Panc1 (cell line): Measurements from ENCODE around the gene HS3ST3A1. TPM values are rescaled to one million over a fixed set of nuclear protein-coding genes. Genes with fewer than 3 reads are reported as not detected.

ENCODE experiments used
- ATAC-seq: fragments of 200-7000 bp; cut with Tn5 transposase; 2 replicates; pipeline ENCODE4 v1.9.1; 2020; ENCODE audit warnings: mild to moderate bottlenecking, moderate library complexity
- BruUV-seq: library from RNA; stranded (reverse); fragments of 400-500 nt; replicated peaks from 2 replicates; lab custom pipeline; 2021; lab: Mats Ljungman, UMichigan
- CTCF ChIA-PET: fragments of 300-600 bp; sonication (Branson Sonifier 250); formaldehyde crosslinking; loops from one replicate; lab custom pipeline; 2022; ENCODE audit warnings: antibody characterized with exemption; lab: Charles Lee
- POLR2A ChIA-PET: fragments of 300-600 bp; sonication (Branson Sonifier 250); formaldehyde crosslinking; loops from one replicate; lab custom pipeline; 2022; ENCODE audit warnings: antibody characterized with exemption; lab: Charles Lee
- DNase-seq: peaks from one replicate; pipeline ENCODE4 v3.0.0-alpha.2; 2010; ENCODE audit warnings: low read depth, low spot score
- H3K27ac ChIP-seq: 2 replicates; pipeline ENCODE4 v1.5.1; 2011; ENCODE audit warnings: mild to moderate bottlenecking, low read length, inconsistent platforms
- H3K27me3 ChIP-seq: fragments of 200-500 bp; sonication (Bioruptor generic); 2 replicates; pipeline ENCODE4 v1.6.0; 2014; ENCODE audit warnings: low read length, inconsistent platforms; ENCODE audit not compliant: control insufficient read depth, insufficient read depth
- H3K36me3 ChIP-seq: fragments of 200-500 bp; sonication (Bioruptor generic); 2 replicates; pipeline ENCODE4 v1.5.1; 2014; ENCODE audit warnings: inconsistent platforms, mild to moderate bottlenecking, low read length, moderate library complexity; ENCODE audit not compliant: control insufficient read depth, insufficient read depth
- H3K4me1 ChIP-seq: 2 replicates; pipeline ENCODE4 v1.5.1; 2011; ENCODE audit warnings: inconsistent platforms, mild to moderate bottlenecking, low read length, moderate library complexity; ENCODE audit not compliant: control insufficient read depth, insufficient read depth
- H3K4me3 ChIP-seq, 2 experiments: 2 replicates each; pipeline ENCODE4 v1.5.1; 2011 to 2012; ENCODE audit warnings: low read depth in 2 of 2, low read length in 2 of 2, mild to moderate bottlenecking in 2 of 2, inconsistent platforms in 1 of 2, moderate library complexity in 1 of 2
- H3K9me3 ChIP-seq: fragments of 200-500 bp; sonication (Bioruptor generic); 2 replicates; pipeline ENCODE4 v1.5.1; 2014; ENCODE audit warnings: low read depth, mild to moderate bottlenecking, inconsistent platforms, low read length, moderate library complexity; ENCODE audit not compliant: control insufficient read depth, insufficient read depth
- CTCF ChIP-seq: fragments of 450-650 bp; IDR thresholded peaks from 2 replicates; pipeline ENCODE4 v1.5.1; 2017; ENCODE audit warnings: mild to moderate bottlenecking
- POLR2AphosphoS5 ChIP-seq: IDR thresholded peaks from 2 replicates; pipeline ENCODE4 v1.6.1; 2012; ENCODE audit warnings: mild to moderate bottlenecking, low read depth, low read length, moderate library complexity
- REST ChIP-seq, 2 experiments: IDR thresholded peaks; 2 replicates each; pipeline ENCODE4 v1.6.1; 2011 to 2012; ENCODE audit warnings: low read depth in 2 of 2, control low read depth in 1 of 2, low read length in 1 of 2, mild to moderate bottlenecking in 1 of 2, moderate library complexity in 1 of 2; ENCODE audit not compliant: insufficient read depth in 1 of 2
- SIN3A ChIP-seq: IDR thresholded peaks from 2 replicates; pipeline ENCODE4 v1.6.1; 2012; ENCODE audit warnings: low read depth, mild to moderate bottlenecking, low read length, moderate library complexity, borderline replicate concordance; ENCODE audit not compliant: insufficient read depth
- TCF7L2 ChIP-seq: IDR thresholded peaks from 2 replicates; pipeline ENCODE4 v1.6.1; 2011; ENCODE audit warnings: mild to moderate bottlenecking, low read depth, low read length, inconsistent platforms
- in situ Hi-C: cut with HindIII; loops from 2 replicates; pipeline ENCODE4 v1.10.0; 2016; ENCODE audit warnings: low sequenced_read_pairs, low pct_unique_long_range_greater_than_20kb
- intact Hi-C: fragments of 100-400 bp; cut with micrococcal nuclease; formaldehyde crosslinking; loops from one replicate; pipeline ENCODE4 v1.10.0; 2022; ENCODE audit not compliant: unreplicated experiment
- total RNA-seq: library from RNA; stranded (reverse); gene quantifications from one replicate; pipeline ENCODE4 v1.2.1, GENCODE V29; 2021; ENCODE audit not compliant: unreplicated experiment

Gene HS3ST3A1
- total RNA-seq, 1 experiment from 2014 or later, result 0.31 TPM

DNA sequence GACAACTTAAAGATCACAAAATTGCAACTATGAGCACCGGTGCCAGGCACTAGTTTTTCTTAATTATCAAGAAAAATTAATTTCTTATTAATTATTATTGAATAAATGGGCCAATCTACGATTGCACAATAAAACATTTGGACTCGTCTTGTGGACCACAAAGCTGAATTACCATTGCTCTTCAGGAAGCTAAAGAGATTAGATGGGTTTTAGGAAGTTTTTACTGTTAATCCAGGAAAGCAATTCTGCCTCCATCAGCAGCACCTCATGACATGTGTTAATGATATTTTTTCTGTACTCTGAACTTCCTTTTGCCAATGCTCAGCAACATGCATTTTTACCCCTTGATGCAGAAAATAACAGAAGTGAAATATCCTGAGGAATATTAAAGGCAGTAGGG, 37.9 kb downstream of the HS3ST3A1 start:
- TF ChIP-seq CTCF (no peak), REST (IDR thresholded peaks at IDR 0.05; ENCODE audit: insufficient read depth in 1 of 2, low read depth in 2 of 2, low read length in 1 of 2) (no peak)
- Histone ChIP-seq H3K4me1 (no peaks in the 10 kb centered on the region), H3K36me3 (no peaks in the 10 kb centered on the region), H3K27me3 (no peaks in the 10 kb centered on the region), H3K27ac (no peak overlapping the region), H3K4me3 (no peak overlapping the region), H3K9me3 (no peaks in the 10 kb centered on the region; the same call in 1 of the 2 replicates)
- DNase-seq, result no peak
- ChIA-PET POLR2A (interaction anchor here (0.7 kb wide), 1 partner anchor 256 kb away, joined by 8 read pairs; no protein-coding TSS in a partner anchor), CTCF (no interaction called here)
- BruUV-seq, result no TSS peak
- no peak for ATAC-seq
- in situ Hi-C loops (no loop called here), intact Hi-C loops (no loop called here)

GRCh38 chr17:13562271-13562800, 39.4 kb downstream of the HS3ST3A1 start:
- in situ Hi-C loops, result no loop called here
- Histone ChIP-seq H3K4me3 (no peak overlapping the region), H3K36me3 (no peaks in the 10 kb centered on the region), H3K4me1 (no peaks in the 10 kb centered on the region), H3K27me3 (no peaks in the 10 kb centered on the region), H3K9me3 (no peaks in the 10 kb centered on the region), H3K27ac (no peak overlapping the region)
- no peak for TF ChIP-seq REST (IDR thresholded peaks at IDR 0.05; ENCODE audit: insufficient read depth in 1 of 2, low read depth in 2 of 2, low read length in 1 of 2)
- no peak for TF ChIP-seq CTCF
- no peak for TF ChIP-seq POLR2AphosphoS5
- TF ChIP-seq SIN3A, result no peak
- TF ChIP-seq TCF7L2, result no peak
- DNase-seq (no peak), ATAC-seq (peak; percentile 84; the same call in 1 of the 2 replicates)
- POLR2A ChIA-PET, result interaction anchor here (0.6 kb wide), 1 partner anchor 16 kb away, joined by 8 read pairs; no protein-coding TSS in a partner anchor
- CTCF ChIA-PET, result no interaction called here
- intact Hi-C loops, result no loop called here
- BruUV-seq, result no TSS peak
